G401.6 (cell line): Measurements from ENCODE around the gene MSMB.
"Not testable (repeated sequence)": the region's sequence is repeated elsewhere in the genome, so short reads cannot be mapped to it uniquely, and the experiment has no call there.

Experiments
- FAIRE-seq: peaks from 2 replicates; lab custom pipeline; 2012; peaks lifted over from hg19 to GRCh38; lab: Jason Lieb, UNC

MSMB gene

GRCh38 chr10:46069771-46070463, 23.8 kb upstream of the MSMB start:
- no peak for FAIRE-seq

GRCh38 chr10:46068905-46069304, 22.8 kb upstream of the MSMB start:
- no peak for FAIRE-seq

GRCh38 chr10:46068117-46068516, 22.0 kb upstream of the MSMB start:
- no peak for FAIRE-seq

DNA sequence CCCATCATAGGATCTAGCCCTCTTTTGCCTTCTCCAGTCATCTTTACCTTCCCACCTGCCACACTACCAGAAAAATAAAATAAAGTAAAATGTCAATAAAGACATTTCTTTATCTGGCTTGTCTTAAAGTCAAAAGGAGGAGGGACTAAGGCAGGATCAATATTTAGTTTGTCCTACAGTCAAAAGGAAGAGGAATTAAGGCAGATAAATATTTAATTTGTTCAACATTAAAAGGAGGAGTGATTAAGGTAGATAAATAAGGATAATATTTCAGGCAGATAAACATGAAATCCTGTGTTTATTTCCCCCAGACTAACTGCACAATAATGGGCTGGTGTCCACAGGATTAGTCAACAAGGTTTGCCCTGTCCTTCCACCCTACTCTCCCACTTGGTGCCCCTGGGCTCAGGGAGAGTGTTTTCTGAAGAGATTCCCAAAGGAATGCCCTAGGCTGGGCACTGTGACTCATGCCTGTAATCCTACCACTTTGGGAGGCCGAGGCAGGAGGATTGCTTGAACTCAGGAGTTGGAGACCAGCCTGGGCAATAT, 18.3 kb upstream of the MSMB start:
- no peak for FAIRE-seq

GRCh38 chr10:46062723-46063428, 16.8 kb upstream of the MSMB start:
- FAIRE-seq = no peak

GRCh38 chr10:46060706-46061105, 14.6 kb upstream of the MSMB start:
- no peak for FAIRE-seq

- not testable (repeated sequence) for FAIRE-seq
These were observed 11.9 kb upstream of the MSMB start for GRCh38 chr10:46057927-46058326.

DNA sequence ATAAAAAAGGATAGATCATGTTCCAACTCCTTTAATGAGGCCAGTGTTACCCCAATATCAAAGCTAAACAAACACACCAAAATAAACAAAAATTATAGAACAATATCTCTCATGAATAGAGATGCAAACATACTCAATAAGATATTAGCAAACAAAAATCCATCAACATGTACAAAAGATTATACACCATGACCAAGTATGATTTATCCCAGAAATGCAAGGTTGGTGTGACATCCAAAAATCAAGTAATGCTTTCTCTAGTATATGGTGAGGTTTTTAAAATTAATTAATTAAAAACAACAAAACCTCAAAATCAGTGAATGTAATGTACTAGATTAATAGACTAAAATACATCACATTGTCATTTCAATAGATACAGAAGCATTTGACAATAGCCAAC, 11.0 kb upstream of the MSMB start:
- FAIRE-seq = no peak

DNA sequence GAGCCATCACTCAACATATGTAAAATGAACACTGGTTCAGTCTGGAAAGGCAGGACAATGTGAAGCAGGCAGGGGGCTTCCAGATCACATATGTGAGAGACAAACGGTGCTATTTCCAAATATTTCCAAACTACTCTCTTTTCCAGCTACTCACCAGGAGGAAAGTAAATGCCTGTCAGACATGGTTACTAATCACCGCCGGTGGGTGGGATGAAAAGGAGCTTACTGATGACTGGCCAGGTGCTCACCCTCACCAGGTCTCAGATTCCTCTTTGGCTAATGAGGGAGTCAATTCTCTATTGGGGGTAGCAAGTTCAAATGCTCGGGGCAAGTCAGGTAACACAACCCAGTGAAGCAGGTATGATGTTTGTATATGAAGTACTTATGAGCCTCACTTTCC, 9.7 kb upstream of the MSMB start:
- FAIRE-seq = no peak

DNA sequence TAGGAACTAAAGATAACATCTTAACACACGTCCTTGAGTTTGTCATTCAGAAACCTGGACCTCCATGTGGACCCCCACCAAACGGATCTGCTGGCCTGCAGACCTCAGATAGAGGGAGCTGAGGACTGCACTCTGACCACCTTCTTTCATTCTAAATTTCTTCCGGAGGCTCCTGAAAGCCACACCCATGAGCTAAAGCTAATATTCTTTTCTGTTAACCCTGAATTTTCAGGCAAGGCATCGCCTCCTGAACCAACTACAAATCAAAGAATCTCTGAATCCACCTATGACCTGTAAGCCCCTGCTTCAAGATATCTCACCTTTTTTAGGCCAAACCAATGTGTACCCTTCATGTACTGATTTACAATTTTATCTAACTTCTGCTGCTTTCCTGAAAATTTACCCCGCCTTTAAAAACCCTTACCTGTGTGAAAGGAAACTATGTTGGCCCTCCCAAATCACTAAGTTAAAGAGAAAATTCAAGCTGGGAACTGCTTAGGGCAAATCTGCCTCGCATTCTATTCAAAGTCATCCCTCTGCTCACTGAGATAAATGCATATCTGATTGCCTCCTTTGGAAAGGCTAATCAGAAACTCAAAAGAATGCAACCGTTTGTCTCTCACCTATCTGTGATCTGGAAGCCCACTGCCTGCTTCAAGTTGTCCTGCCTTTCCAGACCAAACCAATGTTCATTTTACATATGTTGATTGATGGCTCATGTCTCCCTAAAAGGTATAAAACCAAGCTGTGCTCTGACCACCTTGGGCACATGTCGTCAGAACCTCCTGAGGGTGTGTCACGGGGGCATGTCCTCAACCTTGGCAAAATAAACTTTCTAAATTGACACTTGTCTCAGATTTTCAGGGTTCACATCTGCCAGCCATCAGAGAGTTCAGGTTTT, 7.7 kb upstream of the MSMB start:
- no peak for FAIRE-seq

- no peak for FAIRE-seq
These were observed 6.8 kb upstream of the MSMB start for GRCh38 chr10:46052791-46053375.

DNA sequence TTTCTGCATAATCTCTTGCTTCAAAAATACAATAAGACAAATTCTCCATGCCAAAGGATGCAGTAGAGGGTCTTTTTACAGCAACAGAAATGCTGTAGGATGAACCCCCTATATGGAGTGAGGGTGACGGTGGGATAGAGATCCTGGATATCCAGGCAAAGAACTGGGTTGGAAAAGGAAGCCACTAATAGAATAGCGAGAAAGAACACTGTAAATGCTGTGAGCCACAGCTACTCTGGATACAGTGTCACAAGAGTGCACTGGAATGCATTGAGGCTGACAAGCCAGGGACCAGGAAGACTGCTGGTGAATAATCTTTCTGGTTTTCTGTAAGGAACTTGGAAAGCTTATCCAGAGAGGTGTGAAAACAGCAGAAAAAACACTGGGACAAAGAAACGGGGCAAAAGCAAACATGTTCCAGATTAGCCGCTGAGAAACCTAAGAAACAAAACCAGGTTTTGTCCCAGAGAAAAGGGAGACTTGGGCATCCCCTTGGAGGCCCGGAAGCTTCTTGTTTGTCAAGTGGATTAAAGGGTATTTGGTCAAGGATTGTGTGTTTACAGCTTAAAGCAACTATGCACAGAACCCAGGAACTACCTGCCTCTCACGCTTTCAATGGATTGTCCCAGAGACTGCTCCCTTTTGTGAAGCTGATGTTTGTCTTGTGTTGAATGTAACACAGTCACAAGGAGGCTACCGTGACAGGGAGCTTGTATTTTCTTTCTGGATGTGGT, 6.2 kb upstream of the MSMB start:
- FAIRE-seq = no peak

DNA sequence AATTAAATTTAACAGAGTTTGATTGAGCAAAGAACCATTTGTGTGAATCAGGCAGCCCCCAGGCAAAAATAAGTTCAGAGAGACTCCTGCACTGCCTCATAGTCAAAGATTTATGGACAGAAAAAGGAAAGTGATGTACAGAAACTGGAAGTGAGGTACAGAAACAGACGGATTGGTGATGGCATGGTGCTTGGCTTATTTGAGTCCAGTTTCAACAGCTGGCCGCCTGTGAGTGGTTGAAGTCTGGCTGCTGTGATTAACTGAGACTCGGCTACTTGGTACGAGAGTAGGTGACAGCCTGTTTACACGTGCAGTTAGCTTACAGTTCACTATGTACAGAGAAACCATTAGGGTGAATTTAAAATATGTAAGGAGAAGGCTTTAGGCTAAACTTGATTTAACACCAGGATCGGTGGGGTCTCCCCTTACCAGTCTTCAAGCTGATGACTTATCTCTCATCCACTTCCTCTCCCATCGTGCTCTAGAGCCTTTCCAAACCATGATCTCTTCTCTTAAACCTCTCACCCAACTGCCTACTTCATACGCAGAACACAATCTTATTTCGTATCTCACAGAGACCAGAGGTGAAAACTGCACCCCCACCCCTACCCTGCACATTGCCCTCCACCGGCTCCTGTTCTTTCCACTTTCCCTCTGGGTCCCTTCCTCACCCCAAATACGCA, 5.0 kb upstream of the MSMB start:
- FAIRE-seq = no peak

DNA sequence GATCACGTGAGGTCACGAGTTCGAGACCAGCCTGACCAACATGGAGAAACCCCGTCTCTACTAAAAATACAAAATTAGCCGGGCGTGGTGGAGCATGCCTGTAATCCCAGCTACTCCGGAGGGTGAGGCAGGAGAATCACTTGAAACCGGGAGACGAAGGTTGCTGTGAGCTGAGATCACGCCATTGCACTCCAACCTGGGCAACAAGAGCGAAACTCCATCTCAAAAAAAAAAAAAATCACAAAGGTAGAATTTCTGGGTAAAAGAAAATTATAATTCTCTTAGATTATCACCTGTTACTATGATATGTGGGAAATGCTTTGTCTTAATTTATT, 3.4 kb upstream of the MSMB start:
- FAIRE-seq = not testable (repeated sequence)

GRCh38 chr10:46048152-46048551, 2.1 kb upstream of the MSMB start:
- FAIRE-seq = no peak

DNA sequence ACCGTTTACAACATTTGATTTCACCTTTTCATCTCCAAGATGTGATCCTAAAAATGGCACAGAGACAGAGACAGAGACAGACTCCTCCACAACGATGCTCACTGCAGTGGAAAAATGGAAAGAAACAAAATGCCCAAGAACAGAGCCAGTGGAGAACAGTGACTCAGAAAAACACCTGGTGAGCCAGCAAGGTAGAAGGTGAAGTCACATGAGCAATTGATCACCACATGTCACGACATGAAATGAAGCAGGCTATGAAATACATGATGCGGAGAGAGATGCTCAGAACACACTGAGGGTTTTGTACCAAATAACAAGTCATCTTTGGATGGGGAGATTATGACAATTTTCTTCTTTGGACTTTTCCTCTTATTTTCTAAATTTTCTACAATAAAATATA, 3.5 kb downstream of the MSMB start:
- no peak for FAIRE-seq

DNA sequence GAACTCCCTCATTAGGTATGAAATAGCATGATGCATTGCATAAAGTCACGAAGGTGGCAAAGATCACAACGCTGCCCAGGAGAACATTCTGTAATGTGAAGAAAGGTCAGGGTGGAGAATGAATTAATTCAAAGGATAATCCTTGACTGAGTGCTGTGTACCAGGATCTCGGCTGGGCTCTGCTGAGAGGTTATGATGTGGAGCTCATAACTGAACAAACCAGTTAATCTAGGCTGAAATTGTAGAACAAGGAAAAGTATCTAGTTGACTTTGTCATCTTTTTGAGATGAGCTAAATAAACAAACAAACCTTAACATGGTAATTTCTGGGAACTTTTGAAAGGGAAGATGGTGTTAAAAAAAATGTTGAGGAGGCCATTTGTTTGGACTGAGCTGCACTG, 6.1 kb downstream of the MSMB start:
- FAIRE-seq = no peak

DNA sequence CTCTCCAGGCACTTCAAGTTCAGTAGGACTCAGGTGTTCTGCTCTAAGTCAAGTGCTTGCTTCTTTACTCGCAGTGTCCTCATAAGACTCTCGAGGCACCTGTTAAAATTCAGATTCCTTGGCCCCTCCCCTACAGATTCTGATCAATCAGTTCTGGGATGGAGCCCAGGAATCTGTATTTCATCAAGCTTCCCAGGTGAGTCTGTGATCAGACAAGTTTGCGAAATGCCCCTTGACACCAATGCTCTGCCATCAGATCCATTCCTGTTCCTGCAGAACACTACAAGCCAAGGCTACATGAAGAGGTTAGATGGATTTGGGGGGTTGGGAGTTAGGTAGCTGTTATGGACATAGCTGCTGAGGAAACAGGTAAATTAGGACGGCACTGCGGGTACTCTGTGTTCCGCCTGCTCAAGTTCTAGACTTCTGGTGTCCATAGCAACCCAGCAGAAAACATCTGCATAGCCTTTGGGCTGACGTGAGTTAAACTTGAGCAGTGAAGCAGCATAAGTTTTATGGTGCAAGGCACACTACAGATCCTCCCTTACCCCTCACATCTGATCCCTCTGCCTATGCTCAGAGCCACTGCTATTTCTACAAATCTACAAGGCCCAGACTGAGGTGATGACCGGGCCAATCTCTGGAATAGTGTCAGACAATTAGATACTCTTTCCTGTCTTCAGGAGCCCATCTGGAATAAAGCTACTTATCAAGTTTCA, 8.8 kb downstream of the MSMB start:
- FAIRE-seq = no peak

GRCh38 chr10:46035923-46036849, 9.9 kb downstream of the MSMB start:
- FAIRE-seq = no peak
